ENCODE data around the gene ERMP1. TPM values are rescaled to one million over a fixed set of nuclear protein-coding genes. Genes with fewer than 3 reads are reported as not detected.

The ERMP1 gene
- total and polyA plus RNA-seq, 4 experiments from 2014 or later, result 11.6 to 24.5 (median 17.6) TPM

DNA sequence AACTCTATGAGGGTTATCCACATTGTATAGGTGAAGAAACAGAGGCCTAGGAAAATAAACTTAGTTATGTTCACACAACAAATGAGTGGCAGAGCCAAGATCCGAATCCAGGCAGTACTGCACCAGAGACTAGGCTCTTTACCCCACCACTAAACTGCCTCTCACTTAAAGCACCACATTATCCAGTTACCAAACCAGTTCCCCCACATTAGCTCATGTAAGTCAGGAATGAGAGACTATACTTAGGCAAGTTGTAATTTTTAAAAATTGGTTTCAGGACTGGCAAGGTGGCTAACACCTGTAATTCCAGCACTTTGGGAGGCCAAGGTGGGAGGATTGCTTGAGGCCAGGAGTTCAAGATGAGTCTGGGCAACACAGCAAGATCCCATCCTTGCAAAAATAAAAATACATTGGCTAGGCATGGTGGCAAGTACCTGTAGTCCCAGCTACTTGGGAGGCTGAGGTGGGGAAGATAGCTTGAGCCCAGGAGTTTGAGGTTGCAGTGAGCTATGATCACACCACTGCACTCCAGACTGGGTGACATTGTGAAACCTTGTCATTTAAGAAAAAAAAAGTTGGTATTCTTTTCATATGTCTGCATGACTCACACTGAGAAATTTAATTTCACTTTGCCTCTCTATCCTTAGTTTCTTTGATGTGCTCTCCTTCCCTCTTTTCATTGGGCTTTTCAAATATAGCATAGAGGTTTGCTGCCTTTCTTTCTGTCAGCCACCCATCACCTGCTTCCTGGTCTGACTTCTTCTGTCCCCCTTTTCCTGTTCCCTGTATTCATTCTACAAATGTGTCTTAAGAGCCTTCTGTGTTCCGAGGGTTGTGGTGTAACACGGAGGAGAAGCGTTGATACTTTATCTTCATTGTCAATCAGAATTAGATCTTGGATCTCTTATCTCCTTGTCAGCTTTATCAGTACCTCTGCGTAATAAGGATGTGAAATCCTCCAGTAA is 64.7 kb downstream of the ERMP1 start:
- no peaks in the 10 kb centered on the region for H3K9me3 Mint-ChIP-seq
- no peak overlapping the region for H3K4me3 Mint-ChIP-seq
- POLR2A ChIA-PET (ENCODE audit: partially characterized antibody), result no interaction called here
- peaks cover 41% of the 10 kb centered on the region for H3K36me3 ChIP-seq (ENCODE audit: insufficient read depth, low read length)
- peaks cover 71 to 80% of the 10 kb centered on the region in 2 donors for H3K36me3 Mint-ChIP-seq
- DNase-seq, result no peak
- no peak overlapping the region for H3K27ac ChIP-seq (ENCODE audit: low read depth, low read length)
- peaks cover 4 to 8% (median 5%) of the 10 kb centered on the region in 4 donors for H3K4me1 Mint-ChIP-seq
- H3K27me3 ChIP-seq (ENCODE audit: insufficient read depth, low read length), result no peaks in the 10 kb centered on the region
- H3K27ac Mint-ChIP-seq, result peak overlapping the region in 3 of 7 donors; percentile 14 to 52 (median 15)
- intact Hi-C loops (cut with micrococcal nuclease), result no loop called here
- H3K27me3 Mint-ChIP-seq, result no peaks in the 10 kb centered on the region
- H3K9me3 ChIP-seq (ENCODE audit: control insufficient read depth in 1 of 2, low read length in 2 of 2), result no peaks in the 10 kb centered on the region
- CTCF ChIA-PET (ENCODE audit: partially characterized antibody), result no interaction called here
- no peak overlapping the region for H3K4me3 ChIP-seq (ENCODE audit: low read length in 2 of 2)
- no peaks in the 10 kb centered on the region for H3K4me1 ChIP-seq (ENCODE audit: insufficient read depth, low read length)

DNA sequence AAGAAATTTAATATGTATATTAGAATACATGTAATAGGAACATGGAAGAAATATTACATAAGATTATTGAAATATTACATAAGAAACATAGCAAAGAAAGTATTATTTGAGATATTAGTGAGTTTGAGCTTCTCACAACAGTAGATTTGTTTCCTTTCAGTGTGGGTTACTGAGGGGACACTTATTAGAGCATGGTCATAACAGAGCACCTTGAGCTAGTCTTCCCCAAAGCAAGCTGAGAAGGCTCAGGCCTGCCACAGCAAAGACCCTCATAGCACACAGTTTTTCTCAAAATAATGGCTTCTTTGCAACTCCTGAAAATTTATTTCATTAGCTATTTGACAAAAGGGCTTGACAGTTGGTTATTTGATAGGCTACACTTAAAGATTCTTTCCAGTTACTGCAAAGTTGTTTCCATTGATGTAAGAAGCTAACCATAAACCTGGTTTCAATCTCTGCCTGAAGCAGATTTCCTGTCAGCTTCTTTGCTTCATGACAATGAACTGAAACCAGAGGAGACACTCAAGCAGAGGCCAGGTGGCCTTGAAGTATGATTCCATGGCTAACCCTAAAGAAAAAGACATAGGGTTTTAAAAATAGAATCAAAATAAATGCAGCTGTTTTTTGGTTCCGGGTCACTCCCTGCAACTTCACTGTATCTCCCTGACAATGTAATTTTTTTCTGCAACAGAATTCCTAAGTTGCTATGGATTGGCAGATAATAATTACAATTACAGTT is 68.6 kb downstream of the ERMP1 start:
- CTCF ChIA-PET (ENCODE audit: partially characterized antibody), result interaction anchor here (0.5 to 1.6 kb wide), 2 partner anchors 9 to 1044 kb away, joined by 4 to 6 read pairs; no protein-coding TSS in a partner anchor
- Mint-ChIP-seq H3K27ac (peak overlapping the region in 1 of 7 donors; percentile 12), H3K4me1 (peaks cover 4 to 10% (median 6%) of the 10 kb centered on the region in 4 donors), H3K27me3 (no peaks in the 10 kb centered on the region), H3K9me3 (peaks cover 0 to 2% (median 0%) of the 10 kb centered on the region in 8 donors), H3K36me3 (peaks cover 69 to 74% of the 10 kb centered on the region in 2 donors), H3K4me3 (no peak overlapping the region)
- Histone ChIP-seq H3K27ac (ENCODE audit: low read depth, low read length) (no peak overlapping the region), H3K4me3 (ENCODE audit: low read length in 2 of 2) (no peak overlapping the region), H3K36me3 (ENCODE audit: insufficient read depth, low read length) (peaks cover 45% of the 10 kb centered on the region), H3K4me1 (ENCODE audit: insufficient read depth, low read length) (no peaks in the 10 kb centered on the region), H3K9me3 (ENCODE audit: control insufficient read depth in 1 of 2, low read length in 2 of 2) (no peaks in the 10 kb centered on the region), H3K27me3 (ENCODE audit: insufficient read depth, low read length) (no peaks in the 10 kb centered on the region)
- intact Hi-C loops (cut with micrococcal nuclease), result no loop called here
- no peak for DNase-seq
- POLR2A ChIA-PET (ENCODE audit: partially characterized antibody), result no interaction called here

DNA sequence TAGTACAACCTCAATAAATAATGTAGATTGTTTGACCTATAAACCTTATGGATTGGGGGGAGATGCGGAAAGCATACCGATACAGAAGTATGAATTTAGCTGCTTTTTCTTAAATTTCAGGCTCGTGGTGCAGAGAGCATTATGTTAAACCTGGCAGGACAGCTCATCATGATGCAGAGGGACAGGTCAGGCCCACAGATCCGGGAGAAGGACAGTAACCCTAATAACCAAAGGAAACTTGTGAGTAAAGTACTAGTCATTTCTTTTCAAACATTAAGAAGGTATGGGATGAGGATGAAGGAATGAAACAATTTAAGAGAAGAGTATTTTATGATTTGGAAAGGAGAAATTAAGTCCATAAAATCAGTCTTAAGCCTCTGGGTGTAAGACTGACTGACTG is 70.5 kb downstream of the ERMP1 start:
- H3K4me3 Mint-ChIP-seq, result no peak overlapping the region
- POLR2A ChIA-PET (ENCODE audit: partially characterized antibody), result no interaction called here

DNA sequence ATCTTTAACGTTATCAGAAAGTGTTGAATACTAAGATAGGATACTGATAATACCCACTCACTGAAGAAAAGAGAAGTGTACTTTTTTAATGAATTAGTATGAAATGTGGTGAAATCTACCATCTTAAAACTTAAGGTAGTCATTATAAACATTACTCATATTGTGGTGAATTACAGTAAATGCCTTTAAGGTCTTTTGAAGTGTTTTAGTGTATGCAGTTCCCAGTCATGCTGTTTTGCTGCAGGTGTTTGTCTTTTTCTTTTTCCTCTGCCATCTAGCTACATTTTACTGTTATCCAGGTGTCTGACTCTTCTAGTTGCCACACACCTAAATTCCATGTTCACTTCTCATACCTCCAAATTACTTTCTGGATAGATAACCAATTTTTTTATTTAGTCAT is 72.6 kb downstream of the ERMP1 start:
- no peaks in the 10 kb centered on the region for H3K9me3 ChIP-seq (ENCODE audit: control insufficient read depth in 1 of 2, low read length in 2 of 2)
- H3K4me1 ChIP-seq (ENCODE audit: insufficient read depth, low read length), result no peaks in the 10 kb centered on the region
- no peak for DNase-seq
- ChIA-PET CTCF (ENCODE audit: partially characterized antibody) (interaction anchor here (0.7 kb wide), 1 partner anchor 754 kb away, joined by 3 read pairs; no protein-coding TSS in a partner anchor), POLR2A (ENCODE audit: partially characterized antibody) (no interaction called here)
- peaks cover 0 to 4% (median 0%) of the 10 kb centered on the region in 8 donors for H3K9me3 Mint-ChIP-seq
- H3K4me1 Mint-ChIP-seq, result peaks cover 0 to 5% (median 2%) of the 10 kb centered on the region in 4 donors
- H3K27ac ChIP-seq (ENCODE audit: low read depth, low read length), result no peak overlapping the region
- intact Hi-C loops (cut with micrococcal nuclease), result no loop called here
- H3K27me3 ChIP-seq (ENCODE audit: insufficient read depth, low read length), result no peaks in the 10 kb centered on the region
- H3K4me3 Mint-ChIP-seq, result no peak overlapping the region
- H3K36me3 Mint-ChIP-seq, result peaks cover 61% of the 10 kb centered on the region in 2 donors
- peak overlapping the region in 1 of 7 donors; percentile 8 for H3K27ac Mint-ChIP-seq
- H3K36me3 ChIP-seq (ENCODE audit: insufficient read depth, low read length), result peaks cover 23% of the 10 kb centered on the region
- no peak overlapping the region for H3K4me3 ChIP-seq (ENCODE audit: low read length in 2 of 2)
- no peaks in the 10 kb centered on the region for H3K27me3 Mint-ChIP-seq

More for the DNA sequence above, 70.5 kb downstream of the ERMP1 start:
- Histone ChIP-seq H3K4me3 (ENCODE audit: low read length in 2 of 2) (no peak overlapping the region), H3K4me1 (ENCODE audit: insufficient read depth, low read length) (no peaks in the 10 kb centered on the region), H3K27ac (ENCODE audit: low read depth, low read length) (no peak overlapping the region), H3K9me3 (ENCODE audit: control insufficient read depth in 1 of 2, low read length in 2 of 2) (no peaks in the 10 kb centered on the region), H3K27me3 (ENCODE audit: insufficient read depth, low read length) (no peaks in the 10 kb centered on the region), H3K36me3 (ENCODE audit: insufficient read depth, low read length) (peaks cover 35% of the 10 kb centered on the region)
- Mint-ChIP-seq H3K27ac (peak overlapping the region in 3 of 7 donors; percentile 14 to 80 (median 21)), H3K27me3 (no peaks in the 10 kb centered on the region), H3K36me3 (peaks cover 70 to 71% of the 10 kb centered on the region in 2 donors), H3K9me3 (peaks cover 0 to 4% (median 0%) of the 10 kb centered on the region in 8 donors), H3K4me1 (peaks cover 0 to 5% (median 2%) of the 10 kb centered on the region in 4 donors)
- DNase-seq, result no peak
- intact Hi-C loops (cut with micrococcal nuclease), result no loop called here
- CTCF ChIA-PET (ENCODE audit: partially characterized antibody), result no interaction called here

DNA sequence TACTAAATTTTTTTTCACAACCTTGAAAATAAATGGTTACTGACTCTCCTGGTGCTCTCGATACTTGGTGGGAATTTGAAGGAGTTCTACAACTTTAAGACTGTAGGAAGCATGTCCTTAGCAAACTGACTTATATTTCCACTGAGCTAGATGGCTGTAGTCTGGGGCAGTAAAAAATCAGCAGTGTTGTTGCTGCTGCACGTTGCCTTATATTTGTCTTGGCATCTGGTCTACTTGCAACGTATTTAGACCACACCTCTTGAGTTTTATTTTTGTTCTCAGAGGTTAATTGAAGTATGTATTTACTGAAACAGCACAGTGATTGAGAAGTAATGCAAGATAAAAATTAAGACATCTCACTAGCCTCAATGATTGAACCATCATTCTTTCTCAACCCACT is 76.3 kb downstream of the ERMP1 start:
- Histone ChIP-seq H3K36me3 (ENCODE audit: insufficient read depth, low read length) (no peaks in the 10 kb centered on the region), H3K27ac (ENCODE audit: low read depth, low read length) (no peak overlapping the region), H3K4me3 (ENCODE audit: low read length in 2 of 2) (no peak overlapping the region), H3K27me3 (ENCODE audit: insufficient read depth, low read length) (no peaks in the 10 kb centered on the region), H3K4me1 (ENCODE audit: insufficient read depth, low read length) (no peaks in the 10 kb centered on the region), H3K9me3 (ENCODE audit: control insufficient read depth in 1 of 2, low read length in 2 of 2) (no peaks in the 10 kb centered on the region)
- Mint-ChIP-seq H3K36me3 (peaks cover 35 to 47% of the 10 kb centered on the region in 2 donors), H3K27ac (peak overlapping the region in 1 of 7 donors; percentile 68), H3K4me1 (peaks cover 0 to 2% (median under 1%) of the 10 kb centered on the region in 4 donors), H3K9me3 (peaks cover 0 to 1% (median 0%) of the 10 kb centered on the region in 8 donors), H3K27me3 (no peaks in the 10 kb centered on the region), H3K4me3 (no peak overlapping the region)
- no peak for DNase-seq
- intact Hi-C loops (cut with micrococcal nuclease), result no loop called here
- CTCF ChIA-PET (ENCODE audit: partially characterized antibody), result no interaction called here
- POLR2A ChIA-PET (ENCODE audit: partially characterized antibody), result no interaction called here

- ChIA-PET CTCF (ENCODE audit: partially characterized antibody) (no interaction called here), POLR2A (ENCODE audit: partially characterized antibody) (no interaction called here)
- Histone ChIP-seq H3K27me3 (ENCODE audit: insufficient read depth, low read length) (no peaks in the 10 kb centered on the region), H3K4me3 (ENCODE audit: low read length in 2 of 2) (no peak overlapping the region), H3K27ac (ENCODE audit: low read depth, low read length) (no peak overlapping the region), H3K4me1 (ENCODE audit: insufficient read depth, low read length) (no peaks in the 10 kb centered on the region), H3K36me3 (ENCODE audit: insufficient read depth, low read length) (peaks cover 4% of the 10 kb centered on the region), H3K9me3 (ENCODE audit: control insufficient read depth in 1 of 2, low read length in 2 of 2) (no peaks in the 10 kb centered on the region)
- peaks cover 0 to 9% (median 8%) of the 10 kb centered on the region in 4 donors for H3K4me1 Mint-ChIP-seq
- DNase-seq, result no peak
- H3K27me3 Mint-ChIP-seq, result no peaks in the 10 kb centered on the region
- H3K9me3 Mint-ChIP-seq, result peaks cover 0 to 2% (median 0%) of the 10 kb centered on the region in 8 donors
- intact Hi-C loops (cut with micrococcal nuclease), result no loop called here
- peak overlapping the region in 1 of 7 donors; percentile 64 for H3K27ac Mint-ChIP-seq
- H3K36me3 Mint-ChIP-seq, result peaks cover 39 to 43% of the 10 kb centered on the region in 2 donors
- H3K4me3 Mint-ChIP-seq, result no peak overlapping the region
These were observed 82.3 kb downstream of the ERMP1 start for GRCh38 chr9:5750569-5750968.

- Histone ChIP-seq H3K27me3 (ENCODE audit: insufficient read depth, low read length) (no peaks in the 10 kb centered on the region), H3K36me3 (ENCODE audit: insufficient read depth, low read length) (peaks cover 4% of the 10 kb centered on the region), H3K27ac (ENCODE audit: low read depth, low read length) (no peak overlapping the region), H3K4me3 (ENCODE audit: low read length in 2 of 2) (no peak overlapping the region), H3K9me3 (ENCODE audit: control insufficient read depth in 1 of 2, low read length in 2 of 2) (no peaks in the 10 kb centered on the region), H3K4me1 (ENCODE audit: insufficient read depth, low read length) (no peaks in the 10 kb centered on the region)
- H3K27ac Mint-ChIP-seq, result peak overlapping the region in 1 of 7 donors; percentile 48
- intact Hi-C loops (cut with micrococcal nuclease), result no loop called here
- H3K27me3 Mint-ChIP-seq, result no peaks in the 10 kb centered on the region
- POLR2A ChIA-PET (ENCODE audit: partially characterized antibody), result no interaction called here
- peaks cover 0 to 9% (median 8%) of the 10 kb centered on the region in 4 donors for H3K4me1 Mint-ChIP-seq
- no peak overlapping the region for H3K4me3 Mint-ChIP-seq
- DNase-seq, result no peak
- peaks cover 51 to 52% of the 10 kb centered on the region in 2 donors for H3K36me3 Mint-ChIP-seq
- CTCF ChIA-PET (ENCODE audit: partially characterized antibody), result interaction anchor here (0.7 to 0.9 kb wide), 3 partner anchors 9 to 1258 kb away, joined by 3 read pairs; no protein-coding TSS in a partner anchor
- peaks cover 0 to 2% (median 0%) of the 10 kb centered on the region in 8 donors for H3K9me3 Mint-ChIP-seq
These were observed 83.6 kb downstream of the ERMP1 start for GRCh38 chr9:5749306-5749705.

Data from CD4-positive, alpha-beta memory T cell (primary cell).